Mesothelial cell of epicardium (in vitro differentiated cells): ENCODE measurements around the gene HPCA. TPM values are rescaled to one million over a fixed set of nuclear protein-coding genes. Genes with fewer than 3 reads are reported as not detected.

Source experiments
- DNase-seq, 2 experiments: peaks; one replicate each; pipeline ENCODE4 v3.0.0; 2021; ENCODE audit warnings: low spot score in 2 of 2; ENCODE audit not compliant: unreplicated experiment in 2 of 2
- H3K27ac Mint-ChIP-seq: 2 replicates; pipeline ENCODE4 v1.8.0; 2021; ENCODE audit warnings: mixed read lengths
- H3K27me3 Mint-ChIP-seq: 2 replicates; pipeline ENCODE4 v1.8.0; 2021; ENCODE audit warnings: low read depth, mixed read lengths
- H3K36me3 Mint-ChIP-seq: 2 replicates; pipeline ENCODE4 v1.8.0; 2021; ENCODE audit warnings: mixed read lengths
- H3K4me1 Mint-ChIP-seq: 2 replicates; pipeline ENCODE4 v1.8.0; 2021; ENCODE audit warnings: mixed read lengths
- H3K4me3 Mint-ChIP-seq: 2 replicates; pipeline ENCODE4 v1.8.0; 2021; ENCODE audit warnings: mild to moderate bottlenecking, moderate library complexity, mixed read lengths
- H3K9me3 Mint-ChIP-seq: 2 replicates; pipeline ENCODE4 v1.8.0; 2021; ENCODE audit warnings: mixed read lengths
- total RNA-seq: library from RNA; stranded (reverse); gene quantifications from 3 replicates; pipeline ENCODE4 v1.2.1, GENCODE V29; 2021
- TF ChIP-seq, protein P1 (sequence below): fragments of 200-600 bp; sonication (generic); IDR thresholded peaks from one replicate; pipeline ENCODE4 v1.5.0; 2021; ENCODE audit warnings: antibody characterized with exemption; ENCODE audit not compliant: unreplicated experiment

Gene HPCA
- total RNA-seq, 1 donor from 2014 or later: 2.9 TPM

DNA sequence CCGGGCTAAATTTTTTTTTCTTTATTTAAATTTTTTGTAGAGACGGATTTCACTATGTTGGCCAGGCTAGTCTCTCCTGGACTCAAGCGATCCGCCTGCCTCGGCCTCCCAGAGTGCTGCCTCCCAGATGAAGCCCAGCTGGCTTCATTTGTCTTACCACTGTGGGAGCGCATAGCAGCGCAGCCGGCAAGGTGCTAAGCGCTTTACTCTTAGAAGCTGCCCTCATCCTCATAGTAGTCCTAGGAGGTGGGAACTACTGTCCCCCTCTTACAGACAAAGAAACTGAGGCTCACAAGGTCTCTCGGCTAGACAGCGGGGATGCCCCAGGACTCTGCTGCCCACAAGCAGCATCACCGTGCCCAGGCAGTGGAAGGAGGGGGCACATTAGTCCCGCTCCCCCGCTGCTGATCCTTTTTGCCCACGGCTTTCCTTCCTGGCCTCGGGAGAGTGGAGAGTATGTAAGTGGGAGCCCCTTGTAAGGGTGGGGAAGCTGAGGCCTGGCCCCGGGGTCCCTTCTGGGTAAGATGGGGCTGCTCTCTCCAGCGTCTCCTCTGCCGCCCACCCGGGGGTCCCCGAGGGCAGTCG, 14.2 kb downstream of the HPCA start:
- Mint-ChIP-seq H3K27me3 (no peaks in the 10 kb centered on the region), H3K27ac (peak overlapping the region; percentile 9), H3K4me1 (peaks cover 14% of the 10 kb centered on the region), H3K9me3 (no peaks in the 10 kb centered on the region), H3K4me3 (peak overlapping the region; percentile 72), H3K36me3 (no peaks in the 10 kb centered on the region)
- DNase-seq: no peak
- TF ChIP-seq, protein P1, sequence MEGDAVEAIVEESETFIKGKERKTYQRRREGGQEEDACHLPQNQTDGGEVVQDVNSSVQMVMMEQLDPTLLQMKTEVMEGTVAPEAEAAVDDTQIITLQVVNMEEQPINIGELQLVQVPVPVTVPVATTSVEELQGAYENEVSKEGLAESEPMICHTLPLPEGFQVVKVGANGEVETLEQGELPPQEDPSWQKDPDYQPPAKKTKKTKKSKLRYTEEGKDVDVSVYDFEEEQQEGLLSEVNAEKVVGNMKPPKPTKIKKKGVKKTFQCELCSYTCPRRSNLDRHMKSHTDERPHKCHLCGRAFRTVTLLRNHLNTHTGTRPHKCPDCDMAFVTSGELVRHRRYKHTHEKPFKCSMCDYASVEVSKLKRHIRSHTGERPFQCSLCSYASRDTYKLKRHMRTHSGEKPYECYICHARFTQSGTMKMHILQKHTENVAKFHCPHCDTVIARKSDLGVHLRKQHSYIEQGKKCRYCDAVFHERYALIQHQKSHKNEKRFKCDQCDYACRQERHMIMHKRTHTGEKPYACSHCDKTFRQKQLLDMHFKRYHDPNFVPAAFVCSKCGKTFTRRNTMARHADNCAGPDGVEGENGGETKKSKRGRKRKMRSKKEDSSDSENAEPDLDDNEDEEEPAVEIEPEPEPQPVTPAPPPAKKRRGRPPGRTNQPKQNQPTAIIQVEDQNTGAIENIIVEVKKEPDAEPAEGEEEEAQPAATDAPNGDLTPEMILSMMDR: no peak

DNA sequence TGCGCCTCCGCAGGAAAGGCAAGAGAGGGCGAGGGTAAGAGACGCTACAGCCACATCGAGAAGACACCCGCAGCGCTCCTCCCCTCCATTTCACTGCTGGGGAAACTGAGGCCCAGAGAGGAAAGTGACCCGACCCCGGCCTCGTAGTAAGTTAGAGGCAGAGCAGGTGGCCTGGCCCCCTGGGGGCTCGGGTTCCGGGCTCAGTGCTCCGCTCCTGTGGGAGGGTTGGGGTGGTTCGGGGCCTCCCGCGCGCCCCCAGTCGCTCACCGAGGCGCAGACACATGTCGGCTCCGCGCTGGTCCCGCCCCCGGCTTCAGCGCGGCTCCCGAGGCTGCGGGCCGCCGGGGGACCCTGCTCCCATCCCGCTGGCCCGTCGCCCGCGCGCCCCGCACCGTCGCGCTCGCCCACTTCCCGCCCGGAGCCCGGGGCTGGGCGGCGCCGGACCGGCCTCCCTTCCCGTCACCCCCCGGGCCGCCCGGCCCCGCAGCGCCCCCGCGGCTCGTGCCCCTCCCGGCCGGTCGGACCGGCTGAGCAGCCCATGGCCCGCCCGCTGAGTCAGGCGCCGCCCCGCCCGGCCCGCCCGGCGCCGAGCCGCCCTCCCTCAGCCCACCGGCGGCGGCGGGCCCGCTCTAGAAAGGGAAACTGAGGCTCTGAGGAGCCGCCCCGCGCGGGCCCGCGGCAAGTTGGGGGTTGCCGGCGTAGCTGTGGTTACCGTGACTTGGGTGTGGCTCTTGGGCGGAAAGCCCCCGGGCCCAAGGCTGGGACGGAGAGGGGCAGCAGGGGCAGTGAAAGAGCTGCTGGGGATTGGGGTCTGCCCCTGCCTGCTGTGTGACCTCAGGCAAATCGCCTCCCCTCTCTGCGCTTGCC, 14.9 kb downstream of the HPCA start, which contains the start of gene TMEM54:
TSS of gene TMEM54 (minus strand) at position 434 of the 867 bp plus-strand sequence. CDS start at position 283, 151 bp downstream.
- H3K9me3 Mint-ChIP-seq: no peaks in the 10 kb centered on the region
- peak within 1 kb of the TSS; percentile 78 for H3K4me3 Mint-ChIP-seq
- peak; percentile 41 to 63 for DNase-seq
- H3K27me3 Mint-ChIP-seq: no peaks in the 10 kb centered on the region
- peak within 1 kb of the TSS; percentile 39 for H3K27ac Mint-ChIP-seq
- TF ChIP-seq, protein P1: no peak
- H3K36me3 Mint-ChIP-seq: no peaks in the 10 kb centered on the region
- H3K4me1 Mint-ChIP-seq: peaks cover 14% of the 10 kb centered on the region

DNA sequence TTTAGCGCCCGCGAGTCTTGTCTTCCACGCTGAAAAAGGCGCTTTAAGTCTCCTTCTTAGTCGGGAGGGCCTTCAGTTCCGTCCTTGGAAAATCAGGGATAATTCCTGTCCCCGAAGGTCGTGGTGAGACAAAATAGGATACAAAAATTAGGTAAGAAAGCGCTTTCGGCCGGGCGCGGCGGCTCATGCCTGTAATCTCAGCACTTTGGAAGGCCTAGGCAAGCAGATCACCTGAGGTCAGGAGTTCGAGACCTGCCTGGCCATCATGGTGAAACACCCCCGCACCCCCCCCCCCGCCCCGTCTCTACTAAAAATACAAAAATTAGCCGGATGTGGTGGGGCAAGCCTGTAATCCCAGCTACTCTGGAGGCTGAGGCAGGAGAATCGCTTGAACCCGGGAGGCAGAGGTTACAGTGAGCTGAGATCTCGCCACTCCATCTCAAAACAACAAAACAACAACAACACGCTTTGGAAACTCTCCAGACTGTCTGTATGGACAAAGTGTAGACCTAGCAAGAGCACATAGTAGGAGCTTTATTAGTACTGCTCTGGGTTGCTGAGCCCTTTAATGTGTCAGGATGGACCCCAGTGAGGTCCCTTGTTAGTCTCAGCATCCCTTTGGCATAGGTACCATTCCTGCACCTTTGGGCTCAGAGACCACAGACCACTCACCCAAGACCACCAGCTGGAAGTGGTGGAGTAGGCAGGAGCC, 15.7 kb downstream of the HPCA start:
- peak overlapping the region; percentile 39 for H3K27ac Mint-ChIP-seq
- peaks cover 14% of the 10 kb centered on the region for H3K4me1 Mint-ChIP-seq
- TF ChIP-seq, protein P1: no peak
- peak overlapping the region; percentile 78 for H3K4me3 Mint-ChIP-seq
- H3K9me3 Mint-ChIP-seq: no peaks in the 10 kb centered on the region
- DNase-seq: no peak
- H3K36me3 Mint-ChIP-seq: no peaks in the 10 kb centered on the region
- H3K27me3 Mint-ChIP-seq: no peaks in the 10 kb centered on the region

DNA sequence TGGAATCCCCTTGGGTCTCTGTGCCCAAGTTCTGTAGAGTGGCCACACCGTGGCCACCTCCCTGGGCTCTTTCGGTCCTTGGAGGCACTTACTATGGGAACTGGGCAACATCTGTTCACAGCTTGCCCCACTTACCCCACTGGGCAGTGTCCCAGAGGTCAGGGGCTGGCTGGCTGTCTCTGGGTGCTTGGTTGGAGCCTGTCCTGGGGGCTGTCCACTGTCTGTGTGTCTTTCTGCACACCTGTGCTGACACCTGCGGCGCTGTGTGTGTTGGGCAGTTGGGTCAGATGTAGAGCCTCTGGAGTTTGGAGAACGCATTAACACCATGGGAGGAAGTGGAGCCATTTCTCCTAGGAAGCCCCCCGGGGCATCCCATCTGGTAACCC, 16.2 kb downstream of the HPCA start:
- H3K27ac Mint-ChIP-seq: no peak overlapping the region
- no peaks in the 10 kb centered on the region for H3K27me3 Mint-ChIP-seq
- peaks cover 11% of the 10 kb centered on the region for H3K4me1 Mint-ChIP-seq
- H3K9me3 Mint-ChIP-seq: no peaks in the 10 kb centered on the region
- TF ChIP-seq, protein P1: no peak
- no peak for DNase-seq
- peak overlapping the region; percentile 61 for H3K4me3 Mint-ChIP-seq
- no peaks in the 10 kb centered on the region for H3K36me3 Mint-ChIP-seq

DNA sequence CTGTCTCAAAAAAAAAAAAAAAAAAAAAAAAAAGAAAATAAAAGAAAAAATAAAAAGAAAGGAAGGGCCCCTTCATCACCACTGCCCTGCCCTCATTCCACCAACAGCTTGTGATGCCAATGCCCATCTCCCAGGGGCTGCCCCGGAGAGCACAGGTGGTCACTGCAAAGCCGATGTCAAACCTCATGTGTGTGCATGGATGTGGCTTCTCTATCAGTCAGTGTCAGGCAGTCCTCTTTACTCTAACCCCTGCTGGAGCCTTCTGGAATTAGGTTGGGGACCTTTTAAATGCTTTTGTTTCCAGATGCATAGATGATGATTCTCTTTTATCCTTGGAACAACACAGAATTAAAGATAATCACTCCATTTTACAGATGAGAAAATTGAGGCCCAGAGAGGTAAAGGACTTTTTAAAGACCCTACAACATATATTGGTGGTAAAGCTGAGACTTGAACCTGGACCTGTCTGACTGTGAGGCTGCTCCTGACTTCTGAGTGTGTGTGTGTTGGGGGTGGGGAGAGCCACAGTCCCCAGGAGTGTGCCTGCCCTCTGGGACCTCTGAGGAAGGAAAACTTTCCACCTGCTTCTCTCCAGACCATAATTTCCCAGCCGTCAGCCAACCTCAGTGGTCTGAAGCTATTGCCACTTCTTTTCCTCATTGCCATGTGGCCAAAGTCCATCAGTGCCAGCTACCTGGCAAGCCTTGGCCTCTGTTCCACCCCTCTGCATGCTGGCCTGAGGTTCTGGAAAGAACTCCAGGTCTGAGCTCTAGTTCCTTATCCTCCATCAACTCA, 17.9 kb downstream of the HPCA start:
- Mint-ChIP-seq H3K4me3 (no peak overlapping the region), H3K4me1 (peaks cover 11% of the 10 kb centered on the region), H3K27me3 (no peaks in the 10 kb centered on the region), H3K9me3 (no peaks in the 10 kb centered on the region), H3K27ac (no peak overlapping the region), H3K36me3 (no peaks in the 10 kb centered on the region)
- TF ChIP-seq, protein P1: no peak
- no peak for DNase-seq
